SK-N-MC (cell line): ENCODE data around the gene ZNF620.

ENCODE experiments used
- EZH2 ChIP-seq: fragments of 200-600 bp; sonication (generic); IDR thresholded peaks from one replicate; pipeline ENCODE4 v1.6.1; 2017; ENCODE audit warnings: antibody characterized with exemption
- FOXP2 ChIP-seq: optimal IDR thresholded peaks from 2 replicates; pipeline ENCODE3; 2011; ENCODE audit warnings: mild to moderate bottlenecking, moderate library complexity; ENCODE audit not compliant: insufficient read depth; ENCODE audit errors: extremely low read length, control extremely low read depth
- POLR2AphosphoS5 ChIP-seq: IDR thresholded peaks from 2 replicates; pipeline ENCODE4 v1.6.1; 2012; ENCODE audit warnings: mild to moderate bottlenecking, low read depth, low read length, borderline replicate concordance

DNA sequence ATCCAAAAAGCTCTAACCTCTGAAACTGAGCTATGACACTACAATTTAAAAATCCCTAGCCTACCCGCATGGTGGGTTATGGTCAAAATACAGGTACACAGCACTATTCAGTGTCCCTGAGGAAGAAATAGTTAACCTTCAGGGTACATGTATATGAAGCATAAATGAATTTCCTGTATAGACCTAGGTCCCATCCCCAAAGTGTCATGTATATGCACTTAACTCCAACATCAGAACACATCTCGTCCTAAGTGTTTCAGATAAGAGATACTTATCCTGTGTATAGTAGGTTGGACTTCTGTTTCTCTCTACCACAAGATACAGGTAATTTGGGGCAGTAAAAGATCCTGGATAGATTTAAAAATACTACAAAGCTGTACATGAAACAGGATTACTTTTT lies 42.3 kb upstream of the ZNF620 start:
- TF ChIP-seq POLR2AphosphoS5 = no peak
- TF ChIP-seq EZH2 = no peak
- TF ChIP-seq FOXP2 = no peak
